Measurements from ENCODE around the gene LRRC4C.

LRRC4C gene

GRCh38 chr11:40370821-40371616 lies 1088.4 kb downstream of the LRRC4C start:
- DNase-seq (ENCODE audit: low spot score), result no peak

GRCh38 chr11:40360206-40360798 lies 1099.2 kb downstream of the LRRC4C start:
- DNase-seq (ENCODE audit: low spot score), result no peak

- DNase-seq (ENCODE audit: low spot score), result no peak
These were observed 1105.3 kb downstream of the LRRC4C start for GRCh38 chr11:40354121-40354520.

GRCh38 chr11:40340911-40341310 lies 1118.5 kb downstream of the LRRC4C start:
- DNase-seq (ENCODE audit: low spot score), result no peak

- no peak for DNase-seq (ENCODE audit: low spot score)
These were observed 1120.7 kb downstream of the LRRC4C start for GRCh38 chr11:40338739-40339138.

GRCh38 chr11:40338062-40338461 lies 1121.4 kb downstream of the LRRC4C start:
- DNase-seq (ENCODE audit: low spot score), result no peak

- no peak for DNase-seq (ENCODE audit: low spot score)
These were observed 1122.3 kb downstream of the LRRC4C start for GRCh38 chr11:40337118-40337517.

- no peak for DNase-seq (ENCODE audit: low spot score)
These were observed 1130.4 kb downstream of the LRRC4C start for GRCh38 chr11:40328890-40329614.

- no peak for DNase-seq (ENCODE audit: low spot score)
These were observed 1136.2 kb downstream of the LRRC4C start for GRCh38 chr11:40323241-40323640.

- no peak for DNase-seq (ENCODE audit: low spot score)
These were observed 1137.9 kb downstream of the LRRC4C start for GRCh38 chr11:40321537-40321936.

- DNase-seq (ENCODE audit: low spot score), result no peak
These were observed 1143.3 kb downstream of the LRRC4C start for GRCh38 chr11:40316171-40316570.

- DNase-seq (ENCODE audit: low spot score), result no peak
These were observed 1144.3 kb downstream of the LRRC4C start for GRCh38 chr11:40315122-40315521.

- DNase-seq (ENCODE audit: low spot score), result no peak
These were observed 1145.1 kb downstream of the LRRC4C start for GRCh38 chr11:40314327-40314726.

GRCh38 chr11:40306938-40307548 lies 1152.4 kb downstream of the LRRC4C start:
- peak; percentile 12 for DNase-seq (ENCODE audit: low spot score)

GRCh38 chr11:40302669-40303068 lies 1156.8 kb downstream of the LRRC4C start:
- no peak for DNase-seq (ENCODE audit: low spot score)

- no peak for DNase-seq (ENCODE audit: low spot score)
These were observed 1164.0 kb downstream of the LRRC4C start for GRCh38 chr11:40295466-40295865.

GRCh38 chr11:40294741-40295140 lies 1164.7 kb downstream of the LRRC4C start:
- DNase-seq (ENCODE audit: low spot score), result no peak

- no peak for DNase-seq (ENCODE audit: low spot score)
These were observed 1165.1 kb downstream of the LRRC4C start for GRCh38 chr11:40294349-40294735.

- DNase-seq (ENCODE audit: low spot score), result peak; percentile 39
These were observed 1165.7 kb downstream of the LRRC4C start for GRCh38 chr11:40293655-40294348.

- no peak for DNase-seq (ENCODE audit: low spot score)
These were observed 1166.5 kb downstream of the LRRC4C start for GRCh38 chr11:40292721-40293508.

GRCh38 chr11:40291741-40292140 lies 1167.7 kb downstream of the LRRC4C start:
- no peak for DNase-seq (ENCODE audit: low spot score)

All from HuH-7.5 (cell line).